H1 (cell line): ENCODE results near the gene NACA. TPM values are rescaled to one million over a fixed set of nuclear protein-coding genes. Genes with fewer than 3 reads are reported as not detected.

Experiments
- BCL11A ChIP-seq, 2 experiments: IDR thresholded peaks; one replicate each; pipeline ENCODE4 v1.6.1; 2011; ENCODE audit warnings: low read depth in 2 of 2, low read length in 2 of 2, mild to moderate bottlenecking in 2 of 2
- CHD7 ChIP-seq: fragments of 300-600 bp; sonication (generic); IDR thresholded peaks from 2 replicates; pipeline ENCODE4 v1.7.1; 2012; ENCODE audit warnings: low read length, moderate library complexity, mild to moderate bottlenecking, inconsistent platforms; ENCODE audit not compliant: insufficient replicate concordance
- JUN ChIP-seq: IDR thresholded peaks from 2 replicates; pipeline ENCODE4 v1.6.1; 2011; ENCODE audit warnings: low read depth, mild to moderate bottlenecking, improper control_type of control experiment, low read length
- RNF2 ChIP-seq: fragments of 200-900, 300-1000 bp; sonication (generic); IDR thresholded peaks from 2 replicates; pipeline ENCODE4 v1.7.1; 2016; ENCODE audit warnings: borderline replicate concordance, low read depth, mild to moderate bottlenecking, antibody characterized with exemption, low read length; ENCODE audit not compliant: poor library complexity, severe bottlenecking; ENCODE audit errors: missing control alignments
- polyA plus RNA-seq, 7 experiments: library from polyadenylated mRNA; depleted of rRNA in 3 of 7; stranded (reverse) in 5 of 7; unstranded in 2 of 7; fragments of >200 nt in 5 of 7; fragments of 200-250 nt in 2 of 7; gene quantifications; 1 replicate in 5 of 7; 2 replicates in 1 of 7; 4 replicates in 1 of 7; pipeline versions ENCODE4 v1.2.1 to v1.2.3, GENCODE V29; 2011 to 2013; ENCODE audit warnings: missing spikeins in 2 of 7, mixed read lengths in 2 of 7
- total RNA-seq: library from RNA; stranded (reverse); fragmentation: NEBNext Ultra II Directional; extraction: Animal tissue kit (Norgen Biotek cat#: 25700); gene quantifications from 2 replicates; pipeline ENCODE4 v1.2.1, GENCODE V29; 2021

NACA gene
- total and polyA plus RNA-seq, 2 of the 8 experiments (the other 6 are each of a cell fraction or from before 2014, with no cell fraction given): 511 to 1,063 TPM

- TF ChIP-seq CHD7: no peak
- no peak for TF ChIP-seq BCL11A (IDR thresholded peaks at IDR 0.05; ENCODE audit: low read depth in 2 of 2, low read length in 2 of 2)
- no peak for TF ChIP-seq JUN
- no peak for TF ChIP-seq RNF2
Observed at GRCh38 chr12:56709759-56710376, 15.2 kb downstream of the NACA start (continued).
